Activated naive CD4-positive, alpha-beta T cell treated with anti-CD3 and anti-CD28 coated beads for 36 hours (primary cell): Measurements from ENCODE around the gene TFB1M. TPM values are rescaled to one million over a fixed set of nuclear protein-coding genes. Genes with fewer than 3 reads are reported as not detected.

Experiments used
- CTCF ChIA-PET: fragments of 350-600 bp; sonication (Branson Sonifier 250); formaldehyde crosslinking; loops from one replicate; lab custom pipeline; 2021; ENCODE audit warnings: antibody characterized with exemption; lab: Charles Lee
- DNase-seq: peaks from one replicate; pipeline ENCODE4 v3.0.0-alpha.2; 2020
- H3K27ac Mint-ChIP-seq: one replicate; pipeline ENCODE4 v1.8.0; 2021; ENCODE audit warnings: mild to moderate bottlenecking, mixed read lengths
- H3K27me3 Mint-ChIP-seq: one replicate; pipeline ENCODE4 v1.8.0; 2021; ENCODE audit warnings: low read depth, mixed read lengths
- H3K36me3 Mint-ChIP-seq: one replicate; pipeline ENCODE4 v1.8.0; 2021; ENCODE audit warnings: low read depth, mixed read lengths
- H3K4me1 Mint-ChIP-seq: one replicate; pipeline ENCODE4 v1.8.0; 2021; ENCODE audit warnings: low read depth, mixed read lengths
- H3K4me3 Mint-ChIP-seq: one replicate; pipeline ENCODE4 v1.8.0; 2021; ENCODE audit warnings: mild to moderate bottlenecking, moderate library complexity, mixed read lengths
- H3K9me3 Mint-ChIP-seq: one replicate; pipeline ENCODE4 v1.8.0; 2021; ENCODE audit warnings: mixed read lengths
- intact Hi-C: fragments of 100-400 bp; cut with micrococcal nuclease; formaldehyde crosslinking; loops from one replicate; pipeline ENCODE4 v1.15.1; 2023
- total RNA-seq, 2 experiments: library from RNA; stranded (reverse); gene quantifications; one replicate each; pipeline ENCODE4 v1.2.3, GENCODE V29; 2021

The TFB1M gene
- total RNA-seq, 2 experiments from 2014 or later: 38.7 to 45.3 TPM

GRCh38 chr6:155259897-155260296, 54.4 kb downstream of the TFB1M start:
- intact Hi-C loops: no loop called here
- DNase-seq: no peak
- Mint-ChIP-seq H3K4me3 (no peak overlapping the region), H3K27ac (no peak overlapping the region), H3K27me3 (no peaks in the 10 kb centered on the region), H3K4me1 (peaks cover 5% of the 10 kb centered on the region), H3K9me3 (no peaks in the 10 kb centered on the region), H3K36me3 (peaks cover 22% of the 10 kb centered on the region)
- CTCF ChIA-PET: interaction anchor here (1.7 to 2.2 kb wide), 2 partner anchors 83 to 84 kb away, joined by 3 to 6 read pairs; no protein-coding TSS in a partner anchor

DNA sequence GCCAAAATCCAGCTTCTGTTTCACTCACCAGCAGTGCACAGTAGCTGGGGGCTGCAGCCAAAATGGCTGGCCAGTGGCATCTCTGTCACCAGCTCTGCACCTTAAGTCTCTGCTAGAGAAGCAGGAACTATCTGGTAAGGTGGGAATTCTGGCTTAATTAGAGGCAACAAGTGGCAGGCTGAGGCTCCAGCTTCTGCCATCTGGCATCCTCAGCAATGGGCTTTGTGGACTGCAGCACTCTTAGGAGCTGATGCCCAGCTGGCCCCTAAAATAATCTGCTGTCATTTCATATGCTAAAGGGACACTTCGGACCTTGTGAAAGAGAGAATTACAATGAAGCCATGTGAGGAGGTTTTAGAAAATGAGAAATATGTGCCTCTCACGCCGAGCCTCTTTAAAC, 55.1 kb downstream of the TFB1M start:
- peaks cover 5% of the 10 kb centered on the region for H3K4me1 Mint-ChIP-seq
- DNase-seq: no peak
- no peak overlapping the region for H3K27ac Mint-ChIP-seq
- H3K4me3 Mint-ChIP-seq: no peak overlapping the region
- no peaks in the 10 kb centered on the region for H3K9me3 Mint-ChIP-seq
- CTCF ChIA-PET: interaction anchor here (0.8 to 2.2 kb wide), 5 partner anchors 8 to 84 kb away, joined by 3 to 6 read pairs (median 3); no protein-coding TSS in a partner anchor
- no peaks in the 10 kb centered on the region for H3K27me3 Mint-ChIP-seq
- peaks cover 25% of the 10 kb centered on the region for H3K36me3 Mint-ChIP-seq
- intact Hi-C loops: no loop called here

DNA sequence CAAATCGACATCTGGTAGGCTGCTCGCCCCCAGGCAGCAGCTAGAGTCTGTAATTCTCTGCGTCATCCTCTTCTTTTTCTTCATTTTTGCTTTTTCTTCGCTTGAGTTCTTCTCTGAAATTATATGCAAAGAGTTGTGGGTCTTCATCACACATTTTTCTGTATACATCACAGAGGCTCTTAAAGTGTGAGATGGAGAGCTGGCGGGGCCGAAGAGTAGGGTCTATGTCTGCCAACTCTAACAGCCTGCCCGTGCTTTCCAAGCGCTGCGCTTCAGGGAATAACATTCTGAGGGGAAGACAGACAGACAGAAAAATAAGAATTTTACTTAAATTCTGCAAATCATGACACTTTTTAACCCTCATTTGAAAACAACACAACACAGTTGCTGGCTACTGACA, 56.5 kb downstream of the TFB1M start:
- intact Hi-C loops: no loop called here
- CTCF ChIA-PET: interaction anchor here (1.2 to 2.2 kb wide), 4 partner anchors 11 to 329 kb away, joined by 3 to 9 read pairs (median 6); no protein-coding TSS in a partner anchor
- peaks cover 5% of the 10 kb centered on the region for H3K4me1 Mint-ChIP-seq
- H3K27me3 Mint-ChIP-seq: no peaks in the 10 kb centered on the region
- peaks cover 35% of the 10 kb centered on the region for H3K36me3 Mint-ChIP-seq
- H3K27ac Mint-ChIP-seq: no peak overlapping the region
- H3K9me3 Mint-ChIP-seq: no peaks in the 10 kb centered on the region
- no peak overlapping the region for H3K4me3 Mint-ChIP-seq
- DNase-seq: no peak

DNA sequence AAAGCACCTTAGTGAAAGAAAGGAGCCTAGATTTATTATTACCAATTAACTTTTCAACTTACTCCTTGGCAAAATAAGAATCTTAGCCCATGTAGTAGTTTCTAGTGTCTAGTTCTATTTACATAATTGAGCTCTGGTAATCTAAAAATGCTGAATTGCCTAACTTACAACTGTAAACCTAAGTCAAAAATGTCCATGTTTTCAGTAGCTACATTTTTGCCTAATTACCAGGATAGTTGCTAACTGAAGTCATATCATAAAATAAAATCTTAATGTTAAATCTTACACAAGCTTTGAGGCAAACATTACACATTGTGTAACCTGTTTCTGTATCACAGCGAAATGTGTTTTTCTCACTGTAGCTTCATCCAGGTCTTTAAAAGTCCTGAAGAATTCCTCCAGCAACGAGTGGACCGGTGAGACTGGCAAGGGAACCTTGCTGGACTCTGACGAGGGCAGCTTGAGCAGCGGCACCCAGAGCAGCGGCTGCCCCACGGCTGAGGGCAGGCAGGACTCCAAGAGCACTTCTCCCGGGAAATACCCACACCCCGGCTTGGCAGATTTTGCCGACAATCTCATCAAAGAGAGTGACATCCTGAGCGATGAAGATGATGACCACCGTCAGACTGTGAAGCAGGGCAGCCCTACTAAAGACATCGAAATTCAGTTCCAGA, 58.0 kb downstream of the TFB1M start:
- no peaks in the 10 kb centered on the region for H3K9me3 Mint-ChIP-seq
- no peak overlapping the region for H3K27ac Mint-ChIP-seq
- peaks cover 31% of the 10 kb centered on the region for H3K36me3 Mint-ChIP-seq
- CTCF ChIA-PET: no interaction called here
- intact Hi-C loops: no loop called here
- peaks cover 2% of the 10 kb centered on the region for H3K4me1 Mint-ChIP-seq
- no peaks in the 10 kb centered on the region for H3K27me3 Mint-ChIP-seq
- DNase-seq: no peak
- H3K4me3 Mint-ChIP-seq: no peak overlapping the region

- Mint-ChIP-seq H3K4me1 (no peaks in the 10 kb centered on the region), H3K27ac (no peak overlapping the region), H3K4me3 (no peak overlapping the region), H3K27me3 (no peaks in the 10 kb centered on the region), H3K9me3 (no peaks in the 10 kb centered on the region), H3K36me3 (peaks cover 44% of the 10 kb centered on the region)
- intact Hi-C loops: no loop called here
- no peak for DNase-seq
- CTCF ChIA-PET: no interaction called here
These were observed 60.1 kb downstream of the TFB1M start for GRCh38 chr6:155254139-155254538.

GRCh38 chr6:155253337-155253736, 60.9 kb downstream of the TFB1M start:
- Mint-ChIP-seq H3K27me3 (no peaks in the 10 kb centered on the region), H3K27ac (no peak overlapping the region), H3K9me3 (no peaks in the 10 kb centered on the region), H3K4me1 (no peaks in the 10 kb centered on the region), H3K4me3 (no peak overlapping the region), H3K36me3 (peaks cover 48% of the 10 kb centered on the region)
- DNase-seq: no peak
- intact Hi-C loops: no loop called here
- CTCF ChIA-PET: interaction anchor here (1.3 kb wide), 1 partner anchor 14 kb away, joined by 3 read pairs; no protein-coding TSS in a partner anchor

DNA sequence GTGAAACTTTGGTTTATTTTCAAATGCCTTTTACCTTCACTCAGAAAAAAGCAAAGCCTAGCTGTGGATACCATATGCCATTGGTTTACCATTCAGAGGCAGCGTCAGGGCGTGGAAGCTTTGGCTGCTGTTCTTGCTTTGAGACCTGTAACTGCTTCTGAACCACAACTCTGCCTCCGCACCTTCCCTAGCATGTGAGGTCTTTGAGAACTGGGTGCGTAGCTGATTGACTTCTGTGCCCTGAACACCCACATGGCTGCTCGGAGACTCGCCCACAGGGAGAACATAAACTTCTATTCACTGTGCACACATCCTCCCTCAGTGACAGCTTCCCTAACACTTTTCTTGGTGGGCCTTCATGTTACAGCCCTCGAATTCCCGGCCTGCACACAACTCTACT, 61.7 kb downstream of the TFB1M start:
- Mint-ChIP-seq H3K27me3 (no peaks in the 10 kb centered on the region), H3K36me3 (peaks cover 48% of the 10 kb centered on the region), H3K4me3 (no peak overlapping the region), H3K27ac (no peak overlapping the region), H3K9me3 (no peaks in the 10 kb centered on the region), H3K4me1 (no peaks in the 10 kb centered on the region)
- CTCF ChIA-PET: interaction anchor here (1.3 kb wide), 1 partner anchor 15 kb away, joined by 3 read pairs; no protein-coding TSS in a partner anchor
- no peak for DNase-seq
- intact Hi-C loops: no loop called here

GRCh38 chr6:155250701-155251381, 63.4 kb downstream of the TFB1M start:
- Mint-ChIP-seq H3K27ac (no peak overlapping the region), H3K4me1 (no peaks in the 10 kb centered on the region), H3K4me3 (no peak overlapping the region), H3K27me3 (no peaks in the 10 kb centered on the region), H3K9me3 (no peaks in the 10 kb centered on the region), H3K36me3 (peaks cover 52% of the 10 kb centered on the region)
- CTCF ChIA-PET: interaction anchor here (0.6 to 1.7 kb wide), 8 partner anchors 8 to 480 kb away, joined by 3 to 10 read pairs (median 3); no protein-coding TSS in a partner anchor
- no peak for DNase-seq
- intact Hi-C loops: no loop called here

DNA sequence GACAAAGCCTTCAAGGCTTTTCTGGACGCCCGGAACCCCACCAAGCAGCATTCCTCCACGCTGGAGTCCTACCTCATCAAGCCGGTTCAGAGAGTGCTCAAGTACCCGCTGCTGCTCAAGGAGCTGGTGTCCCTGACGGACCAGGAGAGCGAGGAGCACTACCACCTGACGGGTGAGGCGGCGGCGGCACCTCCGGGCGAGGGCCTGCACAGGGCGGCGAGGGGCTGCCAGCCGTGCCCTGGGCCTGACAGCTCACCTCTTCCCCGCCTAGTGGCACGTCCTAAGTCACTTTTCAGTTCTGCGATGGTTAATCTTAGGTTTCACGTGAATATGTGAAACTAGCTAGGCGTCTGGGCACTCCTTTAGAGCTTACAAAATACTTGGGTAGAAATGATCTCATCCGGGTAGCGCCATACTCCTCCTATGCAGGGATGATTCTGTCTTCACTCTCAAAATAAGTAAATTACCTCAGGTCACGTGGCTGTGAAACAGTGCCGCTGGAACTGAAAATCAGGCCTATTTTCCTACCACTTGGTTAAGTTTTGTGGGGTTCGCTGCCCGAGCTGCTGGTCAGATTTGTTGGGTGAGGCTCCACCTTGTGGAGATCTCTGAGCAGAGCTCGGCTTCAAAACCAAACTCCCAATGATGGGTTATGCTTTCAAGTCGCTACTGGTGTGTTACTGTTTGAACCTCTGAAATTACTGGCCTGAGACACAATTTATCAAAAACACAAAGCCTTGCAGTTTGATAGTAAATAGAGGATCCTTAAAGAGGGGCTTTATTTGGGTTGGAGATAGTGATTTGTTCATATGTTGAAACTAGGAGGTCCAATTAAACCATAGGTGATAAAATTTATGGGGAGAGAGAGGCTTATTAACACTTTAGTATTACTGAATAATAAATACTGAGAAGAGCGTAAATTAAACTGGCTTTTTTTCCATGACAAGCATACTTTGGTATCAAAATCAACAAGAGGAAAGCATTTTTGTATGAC, 66.0 kb downstream of the TFB1M start:
- Mint-ChIP-seq H3K4me1 (no peaks in the 10 kb centered on the region), H3K27me3 (no peaks in the 10 kb centered on the region), H3K36me3 (peaks cover 36% of the 10 kb centered on the region), H3K9me3 (no peaks in the 10 kb centered on the region), H3K4me3 (no peak overlapping the region), H3K27ac (no peak overlapping the region)
- CTCF ChIA-PET: interaction anchor here (0.8 to 2.3 kb wide), 7 partner anchors 9 to 324 kb away, joined by 3 to 26 read pairs (median 4); no protein-coding TSS in a partner anchor
- intact Hi-C loops: loop anchor here (1.0 to 5.0 kb wide), 3 partner anchors 71 to 571 kb away; no protein-coding TSS in a partner anchor
- DNase-seq: peak; percentile 46

DNA sequence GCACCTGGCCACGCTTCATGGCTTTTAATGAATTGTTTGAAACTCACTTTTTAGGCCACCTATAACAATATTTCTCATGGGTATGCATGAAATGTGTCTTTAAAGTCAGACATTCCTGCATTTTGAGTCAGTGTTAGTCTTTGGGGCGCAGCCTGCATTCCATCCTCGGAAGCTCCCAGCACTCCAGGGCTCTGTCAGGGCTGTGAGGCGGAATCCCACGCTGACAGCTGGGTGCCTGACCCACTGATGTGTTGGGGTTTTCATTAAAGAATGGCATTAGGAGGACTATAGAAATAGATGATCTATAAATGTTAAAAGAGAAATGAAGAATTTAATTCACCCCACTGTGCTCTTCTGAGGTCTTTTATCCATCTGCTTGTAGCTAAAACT, 66.7 kb downstream of the TFB1M start:
- CTCF ChIA-PET: interaction anchor here (0.8 to 2.3 kb wide), 5 partner anchors 20 to 324 kb away, joined by 3 to 26 read pairs (median 4); no protein-coding TSS in a partner anchor
- peaks cover 31% of the 10 kb centered on the region for H3K36me3 Mint-ChIP-seq
- no peaks in the 10 kb centered on the region for H3K4me1 Mint-ChIP-seq
- DNase-seq: no peak
- no peak overlapping the region for H3K27ac Mint-ChIP-seq
- no peaks in the 10 kb centered on the region for H3K9me3 Mint-ChIP-seq
- intact Hi-C loops: loop anchor here (1.0 to 5.0 kb wide), 3 partner anchors 70 to 570 kb away; no protein-coding TSS in a partner anchor
- H3K27me3 Mint-ChIP-seq: no peaks in the 10 kb centered on the region
- H3K4me3 Mint-ChIP-seq: no peak overlapping the region

DNA sequence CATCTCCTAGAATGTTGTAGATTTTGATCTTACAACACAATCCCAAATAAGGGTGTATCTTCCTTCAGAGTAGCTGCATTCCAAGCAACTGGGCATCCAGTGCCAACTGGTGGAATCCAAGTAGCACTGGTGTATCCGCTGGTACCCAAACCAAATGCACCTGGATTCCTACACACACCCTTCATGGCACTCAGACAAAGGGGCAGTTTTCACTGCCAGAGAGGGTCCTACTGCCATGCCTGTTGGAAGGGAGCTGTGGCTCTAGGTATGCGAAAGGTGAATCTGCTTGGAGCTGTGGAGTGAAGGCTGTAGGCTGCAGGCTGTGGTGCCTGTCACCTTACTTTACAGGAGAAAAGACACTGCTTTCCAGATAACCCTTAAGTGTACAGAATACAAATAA, 67.5 kb downstream of the TFB1M start:
- intact Hi-C loops: loop anchor here (5.0 kb wide), 1 partner anchor 570 kb away; no protein-coding TSS in a partner anchor
- CTCF ChIA-PET: interaction anchor here (2.3 kb wide), 1 partner anchor 68 kb away, joined by 26 read pairs; no protein-coding TSS in a partner anchor

More for the DNA sequence above, 67.5 kb downstream of the TFB1M start:
- peaks cover 30% of the 10 kb centered on the region for H3K36me3 Mint-ChIP-seq
- no peaks in the 10 kb centered on the region for H3K4me1 Mint-ChIP-seq
- H3K27ac Mint-ChIP-seq: no peak overlapping the region
- H3K9me3 Mint-ChIP-seq: no peaks in the 10 kb centered on the region
- no peak for DNase-seq
- H3K27me3 Mint-ChIP-seq: no peaks in the 10 kb centered on the region
- H3K4me3 Mint-ChIP-seq: no peak overlapping the region
